DOHH2 (cell line): Measurements from ENCODE around the gene CCDC122.

Experiments used
- CTCF ChIP-seq: fragments of 200-600 bp; sonication (generic); IDR thresholded peaks from one replicate; pipeline ENCODE4 v1.5.1; 2014; ENCODE audit warnings: antibody characterized with exemption, mild to moderate bottlenecking, low read depth, low read length; ENCODE audit not compliant: poor library complexity, severe bottlenecking
- EZH2phosphoT487 ChIP-seq: fragments of 200-600 bp; sonication (generic); IDR thresholded peaks from 2 replicates; pipeline ENCODE4 v1.6.1; 2017; ENCODE audit warnings: borderline replicate concordance, mild to moderate bottlenecking, antibody characterized with exemption, low read length, moderate library complexity, mixed read lengths

- TF ChIP-seq EZH2phosphoT487: no peak
- no peak for TF ChIP-seq CTCF
Observed at GRCh38 chr13:43878892-43879754, at the start of gene CCDC122.
